ENCODE measurements around the gene CMC1.

DNA sequence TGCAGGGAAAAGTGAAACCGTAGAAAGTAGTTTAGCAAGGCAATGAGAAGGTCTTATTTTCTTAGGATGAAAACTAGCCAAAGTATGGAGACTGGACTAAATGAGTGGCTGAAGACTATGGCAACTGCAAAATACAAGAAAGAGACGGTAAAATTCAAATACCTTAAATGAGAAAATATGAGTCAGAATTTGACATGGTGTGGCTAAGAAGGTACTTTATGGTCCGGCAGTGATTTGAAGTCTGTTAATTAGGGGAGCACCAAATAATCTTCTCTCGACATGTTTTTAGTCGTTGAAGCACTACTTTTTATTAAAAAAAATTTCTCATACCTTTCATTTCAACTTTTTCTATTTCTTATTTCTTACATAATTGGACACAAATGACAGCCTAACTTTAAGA is 12.8 kb upstream of the CMC1 start:
- TF ChIP-seq, protein P1, sequence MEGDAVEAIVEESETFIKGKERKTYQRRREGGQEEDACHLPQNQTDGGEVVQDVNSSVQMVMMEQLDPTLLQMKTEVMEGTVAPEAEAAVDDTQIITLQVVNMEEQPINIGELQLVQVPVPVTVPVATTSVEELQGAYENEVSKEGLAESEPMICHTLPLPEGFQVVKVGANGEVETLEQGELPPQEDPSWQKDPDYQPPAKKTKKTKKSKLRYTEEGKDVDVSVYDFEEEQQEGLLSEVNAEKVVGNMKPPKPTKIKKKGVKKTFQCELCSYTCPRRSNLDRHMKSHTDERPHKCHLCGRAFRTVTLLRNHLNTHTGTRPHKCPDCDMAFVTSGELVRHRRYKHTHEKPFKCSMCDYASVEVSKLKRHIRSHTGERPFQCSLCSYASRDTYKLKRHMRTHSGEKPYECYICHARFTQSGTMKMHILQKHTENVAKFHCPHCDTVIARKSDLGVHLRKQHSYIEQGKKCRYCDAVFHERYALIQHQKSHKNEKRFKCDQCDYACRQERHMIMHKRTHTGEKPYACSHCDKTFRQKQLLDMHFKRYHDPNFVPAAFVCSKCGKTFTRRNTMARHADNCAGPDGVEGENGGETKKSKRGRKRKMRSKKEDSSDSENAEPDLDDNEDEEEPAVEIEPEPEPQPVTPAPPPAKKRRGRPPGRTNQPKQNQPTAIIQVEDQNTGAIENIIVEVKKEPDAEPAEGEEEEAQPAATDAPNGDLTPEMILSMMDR (IDR thresholded peaks at IDR 0.05; ENCODE audit: insufficient read depth, low read length, poor library complexity, severe bottlenecking), result no peak
- TF ChIP-seq EZH2phosphoT487 (conservative IDR thresholded peaks at IDR 0.05; ENCODE audit: low read length), result no peak
